Glutamatergic neuron (in vitro differentiated cells): ENCODE results near the gene RPS18. TPM values are rescaled to one million over a fixed set of nuclear protein-coding genes. Genes with fewer than 3 reads are reported as not detected.

Experiments
- DNase-seq: peaks from one replicate; pipeline ENCODE4 v3.0.0; 2022
- H3K27ac Mint-ChIP-seq: one replicate; pipeline ENCODE4 v1.8.0; 2020; ENCODE audit warnings: mild to moderate bottlenecking, mixed read lengths, inconsistent platforms; ENCODE audit not compliant: unreplicated experiment
- H3K27me3 Mint-ChIP-seq: one replicate; pipeline ENCODE4 v1.8.0; 2020; ENCODE audit warnings: mild to moderate bottlenecking, moderate library complexity, mixed read lengths, inconsistent platforms; ENCODE audit not compliant: unreplicated experiment
- H3K36me3 Mint-ChIP-seq: one replicate; pipeline ENCODE4 v1.8.0; 2020; ENCODE audit warnings: mild to moderate bottlenecking, mixed read lengths, inconsistent platforms; ENCODE audit not compliant: unreplicated experiment
- H3K4me1 Mint-ChIP-seq: one replicate; pipeline ENCODE4 v1.8.0; 2020; ENCODE audit warnings: mild to moderate bottlenecking, low read depth, mixed read lengths, inconsistent platforms; ENCODE audit not compliant: unreplicated experiment
- H3K4me3 Mint-ChIP-seq: one replicate; pipeline ENCODE4 v1.8.0; 2020; ENCODE audit warnings: mild to moderate bottlenecking, mixed read lengths, inconsistent platforms; ENCODE audit not compliant: unreplicated experiment
- H3K9me3 Mint-ChIP-seq: one replicate; pipeline ENCODE4 v1.8.0; 2020; ENCODE audit warnings: mild to moderate bottlenecking, moderate library complexity, mixed read lengths, inconsistent platforms; ENCODE audit not compliant: unreplicated experiment
- CTCF ChIP-seq: fragments of 200-600 bp; sonication (generic); IDR thresholded peaks from one replicate; pipeline ENCODE4 v1.5.0; 2021; ENCODE audit not compliant: partially characterized antibody, unreplicated experiment
- microRNA-seq: library from miRNA; unstranded; fragments of <30 nt; microRNA quantifications from one replicate; pipeline ENCODE4, GENCODE V29; 2020; ENCODE audit not compliant: unreplicated experiment
- total RNA-seq: library from RNA; stranded (reverse); fragmentation: NEBNext Ultra II Directional; extraction: Animal tissue kit (Norgen Biotek cat#: 25700); gene quantifications from one replicate; pipeline ENCODE4 v1.2.1, GENCODE V29; 2021; ENCODE audit not compliant: unreplicated experiment

Gene RPS18
- total RNA-seq, 1 donor from 2014 or later: 1,024 TPM

- peaks cover 19% of the 10 kb centered on the region for H3K27me3 Mint-ChIP-seq
- H3K36me3 Mint-ChIP-seq: no peaks in the 10 kb centered on the region
- DNase-seq: no peak
- H3K9me3 Mint-ChIP-seq: peaks cover 20% of the 10 kb centered on the region
- no peak for TF ChIP-seq CTCF
- peaks cover 22% of the 10 kb centered on the region for H3K4me1 Mint-ChIP-seq
- peak overlapping the region; percentile 75 for H3K27ac Mint-ChIP-seq
- H3K4me3 Mint-ChIP-seq: peak overlapping the region; percentile 93
These were observed 48.7 kb downstream of the RPS18 start for GRCh38 chr6:33320315-33321181.

- no peak for DNase-seq
These were observed 49.4 kb downstream of the RPS18 start for GRCh38 chr6:33321227-33321626.

GRCh38 chr6:33323623-33323948 is 51.7 kb downstream of the RPS18 start:
- peaks cover 19% of the 10 kb centered on the region for H3K27me3 Mint-ChIP-seq
- no peaks in the 10 kb centered on the region for H3K36me3 Mint-ChIP-seq

More at GRCh38 chr6:33321227-33321626, 49.4 kb downstream of the RPS18 start:
- no peak for TF ChIP-seq CTCF
- Mint-ChIP-seq H3K27ac (peak overlapping the region; percentile 52), H3K4me3 (peak overlapping the region; percentile 93), H3K4me1 (peaks cover 22% of the 10 kb centered on the region), H3K27me3 (peaks cover 19% of the 10 kb centered on the region), H3K36me3 (no peaks in the 10 kb centered on the region), H3K9me3 (peaks cover 20% of the 10 kb centered on the region)

GRCh38 chr6:33324125-33324524 is 52.2 kb downstream of the RPS18 start:
- Mint-ChIP-seq H3K36me3 (no peaks in the 10 kb centered on the region), H3K4me3 (peak overlapping the region; percentile 93), H3K9me3 (peaks cover 10% of the 10 kb centered on the region), H3K27ac (peak overlapping the region; percentile 97), H3K4me1 (peaks cover 17% of the 10 kb centered on the region), H3K27me3 (peaks cover 19% of the 10 kb centered on the region)
- DNase-seq: no peak
- TF ChIP-seq CTCF: no peak

More at GRCh38 chr6:33323623-33323948, 51.7 kb downstream of the RPS18 start:
- DNase-seq: peak; percentile 70
- peak overlapping the region; percentile 93 for H3K4me3 Mint-ChIP-seq
- peaks cover 12% of the 10 kb centered on the region for H3K9me3 Mint-ChIP-seq
- H3K4me1 Mint-ChIP-seq: peaks cover 19% of the 10 kb centered on the region
- no peak for TF ChIP-seq CTCF
- peak overlapping the region; percentile 97 for H3K27ac Mint-ChIP-seq

Small RNA genes within 50 kb of the gene (microRNA-seq; reads per million reads assigned to microRNA genes)
- 1.7 reads per million, percentile 8 among the genes with 10 or more reads in this experiment for gene MIR6834
- 0.41 reads per million for gene MIR6873

Other genes with a start within 250 kb of the RPS18 start
- gene HLA-DPA1, start 198.4 kb upstream of the RPS18 start, total RNA-seq: 1.0 TPM
- gene HLA-DPB1, start 196.1 kb upstream of the RPS18 start, total RNA-seq: 4.7 TPM
- gene COL11A2, start 79.6 kb upstream of the RPS18 start, total RNA-seq: 3.8 TPM
- gene RXRB, start 71.4 kb upstream of the RPS18 start, total RNA-seq: 45.3 TPM
- 92.8 TPM for gene SLC39A7, start 71.2 kb upstream of the RPS18 start, total RNA-seq
- 4.6 TPM for gene HSD17B8, start 67.4 kb upstream of the RPS18 start, total RNA-seq
- gene RING1, start 63.6 kb upstream of the RPS18 start, total RNA-seq: 37.3 TPM
- gene VPS52, start 199 bp upstream of the RPS18 start, total RNA-seq: 50.9 TPM
- 8.6 TPM for gene B3GALT4, start 5.0 kb downstream of the RPS18 start, total RNA-seq
- gene WDR46, start 17.2 kb downstream of the RPS18 start, total RNA-seq: 48.3 TPM
- gene PFDN6, start 17.5 kb downstream of the RPS18 start, total RNA-seq: 69.7 TPM
- gene RGL2, start 26.9 kb downstream of the RPS18 start, total RNA-seq: 61.3 TPM
- gene TAPBP, start 42.0 kb downstream of the RPS18 start, total RNA-seq: 4.7 TPM
- gene ZBTB22, start 45.7 kb downstream of the RPS18 start, total RNA-seq: 21.7 TPM
- 37.1 TPM for gene DAXX, start 50.9 kb downstream of the RPS18 start, total RNA-seq
- 14.8 TPM for gene KIFC1, start 119.7 kb downstream of the RPS18 start, total RNA-seq
- gene PHF1, start 138.9 kb downstream of the RPS18 start, total RNA-seq: 73.5 TPM
- 384 TPM for gene CUTA, start 146.0 kb downstream of the RPS18 start, total RNA-seq
- gene SYNGAP1, start 148.0 kb downstream of the RPS18 start, total RNA-seq: 75.1 TPM
- 9.6 TPM for gene ZBTB9, start 182.5 kb downstream of the RPS18 start, total RNA-seq